Stimulated activated CD8-positive, alpha-beta memory T cell treated with anti-CD3 and anti-CD28 coated beads, Interleukin-4, amount 100 ng/mL, for 1 hour (primary cell): ENCODE measurements around the gene PLXNC1.
"Not testable (repeated sequence)": the region's sequence is repeated elsewhere in the genome, so short reads cannot be mapped to it uniquely, and the experiment has no call there.

ENCODE experiments used
- DNase-seq, 2 donors: peaks; one replicate each; pipeline ENCODE4 v3.0.0-alpha.2; 2020; ENCODE audit warnings: low read depth in 2 of 2, low spot score in 1 of 2

PLXNC1 gene

DNA sequence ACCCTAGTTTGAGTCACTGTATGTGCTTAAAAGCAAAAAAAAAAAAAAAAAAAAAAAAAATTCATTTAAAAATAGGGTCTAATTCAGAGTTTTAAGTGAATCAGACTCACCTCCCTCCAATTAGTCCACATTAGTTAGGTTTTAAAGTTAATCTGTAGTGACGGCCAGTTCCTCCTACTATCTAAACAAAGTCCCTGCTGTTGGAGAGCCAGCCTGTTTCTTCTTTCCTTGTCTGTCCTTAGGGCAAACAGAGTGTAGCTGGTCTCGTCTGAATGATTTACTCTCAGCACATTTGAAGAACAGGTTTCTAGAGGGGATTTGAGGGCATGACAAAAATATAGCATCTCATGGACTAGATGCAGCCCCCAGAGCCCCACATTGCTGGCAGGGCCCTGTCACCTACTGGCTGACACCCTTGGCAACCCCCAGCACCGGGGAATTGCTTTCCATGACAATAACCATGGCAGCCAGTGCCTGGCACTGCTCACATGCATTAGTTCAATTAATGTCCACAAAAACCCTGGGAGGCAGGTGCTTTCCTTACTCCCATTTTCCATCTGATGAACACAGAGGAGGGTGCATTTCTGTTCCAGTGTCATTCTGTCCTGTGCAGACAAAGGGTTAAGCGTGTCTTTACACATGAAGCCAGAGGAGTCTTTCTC is 138.3 kb downstream of the PLXNC1 start:
- no peak for DNase-seq

DNA sequence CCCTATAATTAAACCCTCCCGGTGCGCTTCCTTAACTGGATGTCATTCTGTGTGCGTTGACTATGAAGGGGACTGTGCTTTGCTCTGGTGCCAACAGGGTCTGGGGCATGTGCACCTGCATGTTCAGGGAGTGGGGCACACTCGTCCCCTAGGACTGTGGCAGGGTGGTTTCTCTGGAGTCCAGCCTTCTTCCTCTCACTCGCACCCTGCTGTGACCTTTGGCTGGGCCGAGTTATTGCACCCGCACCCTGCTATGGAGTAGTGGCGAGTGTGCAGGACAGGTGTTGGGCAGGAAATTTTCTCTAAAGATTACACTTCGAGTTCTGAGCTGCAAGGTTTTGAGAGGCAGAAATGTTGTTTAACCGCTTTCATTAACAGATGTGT is 138.9 kb downstream of the PLXNC1 start:
- DNase-seq = no peak

DNA sequence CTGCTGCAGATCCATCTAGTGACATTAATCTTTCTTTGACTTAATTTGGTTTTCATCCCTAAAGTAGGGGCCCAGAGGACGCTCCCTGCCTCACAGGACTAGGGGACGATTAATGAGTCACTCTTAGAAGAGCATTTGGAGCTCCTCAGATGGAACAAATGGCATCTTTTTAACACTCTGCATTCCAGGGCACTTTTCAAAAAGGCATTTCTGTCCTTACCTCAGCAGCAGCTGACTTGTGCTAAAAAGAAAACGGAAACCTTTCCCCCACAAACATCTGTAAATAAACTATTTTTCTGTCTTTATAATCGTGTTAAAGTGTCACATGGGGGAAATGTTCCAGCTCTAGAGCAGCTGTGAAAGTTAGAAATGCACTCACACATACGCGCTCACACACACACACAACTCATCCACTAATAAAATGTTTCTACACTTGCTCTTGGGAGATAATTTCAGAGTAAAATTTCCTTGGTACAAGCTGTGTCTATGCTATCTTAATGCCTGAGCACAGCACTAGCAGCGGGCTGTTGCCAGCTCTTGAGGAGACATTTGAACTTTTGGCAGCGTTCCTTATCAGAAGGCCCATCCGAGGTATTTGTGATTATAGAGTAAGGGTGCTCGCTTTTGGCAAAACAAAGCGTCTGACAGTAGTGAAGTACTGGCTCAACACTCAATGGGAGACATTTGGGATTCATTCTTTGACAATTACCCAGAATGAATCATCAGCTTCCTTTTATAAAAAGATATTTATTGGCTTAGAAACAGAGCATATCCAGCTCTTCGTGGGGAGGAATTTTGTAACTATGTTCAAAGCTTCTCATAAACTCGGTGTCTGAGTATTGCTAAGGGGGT is 141.3 kb downstream of the PLXNC1 start:
- DNase-seq = no peak

DNA sequence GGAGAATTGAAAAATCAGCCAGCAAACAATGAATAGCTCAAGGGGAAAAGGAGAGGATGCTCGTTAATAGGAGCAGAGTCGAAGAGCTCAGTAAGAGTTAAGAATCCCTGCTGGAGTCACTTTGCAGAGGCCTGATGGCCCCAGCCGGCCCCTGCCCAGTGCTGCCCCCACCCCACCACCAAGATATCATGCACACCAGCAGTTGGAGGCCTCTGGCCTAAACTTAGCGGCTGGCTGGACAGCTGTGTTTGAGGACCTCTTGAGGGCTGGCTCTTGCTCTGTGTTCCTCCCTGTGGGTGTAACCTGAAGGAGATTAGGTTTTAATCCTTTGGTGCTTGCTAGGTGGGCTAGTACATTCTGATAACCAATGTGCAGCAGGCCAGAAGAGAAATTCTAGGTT is 142.0 kb downstream of the PLXNC1 start:
- no peak for DNase-seq

DNA sequence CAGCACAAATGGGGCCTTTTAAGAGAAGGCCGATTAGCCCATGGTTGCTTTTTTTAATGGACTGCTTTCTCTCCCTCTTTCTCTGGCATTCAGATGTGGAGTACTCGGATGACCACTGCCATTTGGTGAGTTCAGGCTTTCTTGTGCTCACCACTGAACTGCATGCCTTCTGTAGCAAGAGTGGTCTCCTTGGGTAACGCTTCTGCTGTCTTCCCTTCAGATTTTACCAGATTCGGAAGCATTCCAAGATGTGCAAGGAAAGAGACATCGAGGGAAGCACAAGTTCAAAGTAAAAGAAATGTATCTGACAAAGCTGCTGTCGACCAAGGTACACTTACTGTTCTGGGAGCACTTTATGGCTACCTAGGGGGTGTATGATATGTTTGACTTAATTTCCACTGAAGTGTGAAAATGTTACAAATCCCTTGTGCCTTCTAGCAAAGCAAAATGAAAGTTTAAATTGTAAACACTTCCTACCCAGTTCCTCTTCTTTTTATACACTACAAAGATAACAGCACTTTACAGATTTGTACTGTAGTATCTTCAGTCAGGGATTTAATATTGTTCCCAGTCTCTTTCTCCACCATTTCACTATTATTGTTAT is 148.8 kb downstream of the PLXNC1 start:
- DNase-seq = no peak

DNA sequence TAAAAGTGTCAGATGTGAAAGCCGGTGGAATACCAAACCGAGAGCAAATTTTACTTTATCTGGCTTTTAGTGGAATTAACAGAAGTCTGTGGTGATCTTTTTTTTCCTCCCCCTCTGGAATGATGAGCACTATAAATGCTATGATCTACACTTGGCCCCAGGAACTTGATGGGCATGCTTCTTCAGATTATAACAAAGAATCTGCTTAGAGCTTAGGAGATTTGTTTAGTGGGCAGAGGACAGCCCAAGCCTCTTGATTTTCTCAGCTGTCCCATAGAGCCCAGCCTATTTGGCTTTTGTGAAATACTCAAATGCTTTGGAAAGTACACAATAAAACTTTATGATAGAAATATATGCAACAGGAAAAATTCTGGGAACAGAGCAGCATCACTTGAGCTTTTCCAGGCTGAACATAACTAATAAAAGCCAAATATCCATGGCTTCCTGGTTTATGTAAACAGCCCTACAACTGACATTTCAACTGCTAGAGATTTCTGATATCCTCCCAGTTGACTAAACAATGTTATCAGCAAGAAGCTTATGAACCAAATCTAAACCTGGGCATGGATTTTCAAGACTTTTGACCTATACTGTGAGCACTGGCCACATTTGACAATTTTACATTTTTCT is 149.6 kb downstream of the PLXNC1 start:
- DNase-seq = no peak

DNA sequence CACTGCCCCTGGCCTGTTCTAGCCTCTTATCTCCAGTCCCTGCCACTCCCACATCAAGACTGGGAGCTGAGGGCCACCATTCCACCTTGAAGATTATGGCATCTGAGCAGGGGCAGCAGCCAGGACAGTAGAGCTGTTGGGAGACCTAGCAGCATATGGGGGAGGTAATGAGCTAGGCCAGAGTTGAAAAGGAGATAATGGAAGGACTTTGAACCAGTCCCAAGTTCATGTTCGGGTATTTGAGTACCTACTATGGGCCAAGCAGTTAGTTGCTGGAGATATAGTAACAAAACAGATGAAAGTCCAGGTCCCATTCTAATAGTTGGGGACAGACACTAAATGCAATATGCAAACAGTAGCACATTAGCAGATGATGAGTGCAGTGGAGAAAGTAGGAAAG is 151.5 kb downstream of the PLXNC1 start:
- DNase-seq = no peak

DNA sequence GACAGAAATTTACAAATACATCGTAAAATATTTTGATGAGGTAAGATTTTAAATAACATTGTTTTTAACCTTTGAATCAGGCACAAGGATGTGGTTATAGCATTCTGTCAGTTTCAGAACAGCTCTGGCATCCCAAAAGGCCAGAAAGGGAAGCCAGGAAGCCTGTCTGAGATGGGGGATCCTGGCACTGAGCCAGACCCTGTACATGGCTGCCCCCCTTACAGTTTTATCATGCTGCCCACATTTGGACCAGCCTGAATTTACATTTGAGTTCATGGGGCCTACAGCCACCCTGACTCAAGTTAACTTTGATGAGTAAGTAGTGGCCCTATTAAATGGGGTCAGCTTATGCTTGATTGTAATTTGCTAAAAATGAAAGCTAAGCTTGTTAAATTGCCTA is 155.6 kb downstream of the PLXNC1 start:
- no peak for DNase-seq

DNA sequence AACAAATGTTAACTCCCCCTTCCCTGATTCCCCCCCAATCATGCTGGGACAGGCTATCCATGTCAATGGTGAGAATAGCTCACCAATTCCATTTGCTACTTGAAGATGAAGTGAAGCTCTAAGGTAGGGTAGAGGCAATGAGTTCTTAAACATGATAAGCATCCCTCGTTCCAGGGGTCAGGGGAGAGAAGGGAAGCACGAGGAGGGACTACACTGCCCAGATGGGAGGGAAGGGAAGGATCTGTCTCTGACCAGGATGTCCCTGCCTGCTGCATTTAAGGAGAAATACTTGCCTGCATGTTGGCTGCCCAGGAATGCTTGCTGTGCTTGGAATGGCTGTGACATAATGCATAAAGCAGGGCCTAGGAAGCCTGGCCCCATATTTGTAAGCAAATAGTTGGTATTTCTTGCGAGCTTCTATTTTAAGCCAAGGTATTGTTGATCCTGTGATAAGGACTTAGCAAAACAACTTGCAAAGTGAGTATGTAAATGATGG is 156.2 kb downstream of the PLXNC1 start:
- DNase-seq = no peak

DNA sequence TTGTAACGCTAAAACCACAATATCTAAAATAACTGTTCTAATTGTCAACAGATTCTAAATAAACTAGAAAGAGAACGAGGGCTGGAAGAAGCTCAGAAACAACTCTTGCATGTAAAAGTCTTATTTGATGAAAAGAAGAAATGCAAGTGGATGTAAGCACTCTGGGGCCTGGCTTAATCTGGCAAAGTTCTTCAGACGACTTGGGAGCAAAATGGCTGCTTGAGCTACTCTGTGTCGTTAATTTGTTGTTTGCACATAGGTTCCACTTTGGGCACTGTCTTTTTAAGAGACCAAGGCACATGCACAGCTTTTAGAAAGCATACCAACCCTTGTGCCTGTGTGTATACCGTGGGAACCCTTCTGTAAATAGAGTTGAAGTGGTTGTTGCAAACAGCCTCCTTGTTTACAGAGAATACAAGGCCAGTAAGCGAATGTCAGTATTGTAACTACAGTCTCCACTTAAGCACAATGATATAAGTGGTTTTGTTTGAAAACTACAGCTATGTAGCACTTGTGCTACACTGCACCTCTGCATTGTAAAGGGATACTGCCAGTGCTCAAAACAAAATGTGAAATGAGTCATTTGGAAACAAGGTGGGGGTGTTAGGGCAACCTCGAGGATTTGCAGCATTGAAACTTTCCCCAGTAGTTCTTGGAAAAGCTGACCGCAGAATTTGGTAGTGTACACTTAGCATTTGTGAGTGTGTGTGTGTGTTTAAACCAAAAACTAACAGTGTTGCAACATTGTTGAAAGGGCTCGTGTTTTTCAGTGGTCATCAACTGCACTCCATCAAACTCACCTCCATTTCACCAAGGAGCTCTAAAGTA is 157.0 kb downstream of the PLXNC1 start:
- DNase-seq = no peak

DNA sequence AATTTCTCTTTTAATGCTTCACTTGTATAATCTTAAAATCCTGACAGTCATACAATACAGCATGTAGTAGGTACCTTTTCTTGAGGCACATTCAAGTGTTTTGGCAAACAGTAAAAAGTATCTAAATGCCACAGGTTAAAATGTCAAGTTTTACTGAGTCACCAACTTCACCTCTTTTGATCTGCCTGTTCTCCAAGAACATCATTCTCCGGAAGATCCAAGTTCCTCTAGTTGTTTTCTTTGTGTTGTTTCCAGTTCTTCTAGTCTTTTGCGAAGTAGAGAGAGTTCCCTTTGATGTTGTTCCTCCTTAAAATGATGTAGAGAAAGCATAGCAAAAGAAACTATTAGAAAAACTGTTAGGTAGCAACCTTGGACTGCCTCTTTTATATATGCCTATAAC is 160.2 kb downstream of the PLXNC1 start:
- no peak for DNase-seq

DNA sequence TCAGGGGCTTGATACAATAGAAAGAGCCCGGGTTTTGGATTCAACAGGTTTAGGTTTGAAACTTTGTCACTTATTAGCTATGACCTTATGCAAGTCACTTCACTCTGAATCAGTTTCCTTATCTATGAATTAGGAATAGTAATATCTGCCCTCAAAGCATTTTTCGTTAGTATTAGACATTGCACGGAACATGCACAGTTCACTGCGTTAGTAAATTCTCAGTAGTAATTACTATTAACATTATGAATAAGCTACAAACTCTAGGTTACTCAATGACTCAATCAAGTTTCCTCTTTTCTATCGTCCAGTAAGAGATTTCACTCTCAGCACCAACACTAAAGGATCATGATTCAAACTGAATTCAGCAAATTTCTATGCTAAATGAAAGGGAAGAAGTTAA is 161.0 kb downstream of the PLXNC1 start:
- DNase-seq = no peak

DNA sequence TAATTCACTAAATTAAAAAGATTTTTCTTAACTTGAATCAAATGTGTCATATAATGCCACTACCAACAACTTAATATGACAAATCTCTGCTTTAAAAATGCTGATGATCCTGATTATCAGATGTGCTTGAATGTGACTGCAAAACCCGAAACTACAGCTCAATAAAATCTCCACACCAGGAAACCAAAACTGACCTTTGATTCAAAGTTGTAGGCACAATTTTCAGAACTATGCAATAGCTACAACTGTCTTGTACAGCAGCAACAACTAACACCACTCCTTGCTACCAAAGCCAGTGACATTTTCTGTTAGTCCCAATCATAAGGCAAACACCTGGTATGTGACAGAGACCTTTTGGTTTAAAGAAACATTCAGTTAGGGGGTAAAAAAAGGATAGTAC is 164.0 kb downstream of the PLXNC1 start:
- DNase-seq = no peak

DNA sequence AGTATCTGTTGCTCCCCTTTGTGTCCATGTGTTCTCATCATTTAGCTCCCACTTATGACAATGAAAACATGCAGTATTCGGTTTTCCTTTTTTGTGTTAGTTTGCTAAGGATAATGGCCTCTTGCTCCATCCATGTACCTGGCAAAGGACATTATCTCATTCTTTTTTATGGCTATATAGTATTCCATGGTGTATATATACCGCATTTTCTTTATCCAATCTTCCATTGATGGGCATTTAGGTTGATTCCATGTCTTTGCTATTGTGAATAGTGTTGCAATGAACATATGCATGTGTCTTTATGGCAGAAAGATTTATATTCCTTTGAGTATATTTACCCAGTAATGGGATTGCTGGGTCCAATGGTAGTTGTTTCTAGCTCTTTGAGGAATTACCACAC is 168.2 kb downstream of the PLXNC1 start:
- DNase-seq = not testable (repeated sequence)

DNA sequence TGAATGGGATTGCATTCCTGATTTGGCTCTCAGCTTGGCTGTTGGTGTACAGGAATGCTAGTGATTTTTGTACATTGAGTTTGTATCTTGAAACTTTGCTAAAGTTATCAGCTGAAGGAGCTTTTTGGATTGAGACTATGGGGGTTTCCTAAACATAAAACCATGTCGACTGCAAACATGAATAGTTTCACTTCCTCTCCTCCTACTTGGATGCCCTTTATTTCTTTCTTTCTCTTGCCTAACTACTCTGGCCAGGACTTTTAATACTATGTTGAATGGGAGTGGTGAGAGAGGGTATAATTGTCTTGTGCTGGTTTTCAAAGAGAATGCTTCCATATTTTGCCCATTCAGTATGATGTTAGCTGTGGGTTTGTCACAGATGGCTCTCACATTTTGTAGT is 169.8 kb downstream of the PLXNC1 start:
- no peak for DNase-seq

DNA sequence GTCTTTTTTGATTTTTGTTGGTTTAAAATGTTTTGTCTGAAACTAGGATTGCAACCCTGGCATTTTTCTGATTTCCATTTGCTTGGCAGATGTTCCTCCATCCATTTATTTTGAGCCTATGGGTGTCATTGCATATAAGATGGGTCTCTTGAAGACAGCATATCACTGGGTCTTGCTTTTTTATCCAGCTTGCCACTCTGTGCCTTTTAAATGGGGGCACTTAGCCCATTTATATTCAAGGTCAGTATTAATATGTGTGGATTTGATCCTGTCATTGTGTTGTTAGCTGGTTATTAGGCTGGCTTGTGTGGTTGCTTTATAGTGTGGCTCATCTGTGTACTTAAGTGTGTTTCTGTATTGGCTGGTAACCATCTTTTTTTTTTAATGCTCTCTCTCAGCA is 171.7 kb downstream of the PLXNC1 start:
- DNase-seq = no peak

DNA sequence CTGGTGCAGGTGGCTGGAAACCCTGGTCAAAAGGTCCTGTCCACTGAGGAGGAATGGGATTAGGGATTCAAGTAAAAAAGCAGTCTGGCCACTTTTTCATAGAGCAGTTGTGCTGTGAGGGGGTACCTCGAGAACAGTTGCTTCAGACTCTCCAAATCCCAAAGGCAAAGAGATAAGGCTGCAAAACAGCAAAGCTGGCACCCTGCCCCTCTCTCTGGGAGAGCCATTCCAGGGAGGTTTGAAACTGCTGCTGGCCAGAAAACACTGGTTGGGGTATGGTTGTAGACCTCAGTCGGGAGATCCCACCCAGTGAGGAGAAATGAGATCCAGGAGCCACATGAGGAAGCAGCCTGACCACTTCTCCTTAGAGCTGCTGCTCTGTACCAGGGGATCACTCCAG is 174.0 kb downstream of the PLXNC1 start:
- no peak for DNase-seq

DNA sequence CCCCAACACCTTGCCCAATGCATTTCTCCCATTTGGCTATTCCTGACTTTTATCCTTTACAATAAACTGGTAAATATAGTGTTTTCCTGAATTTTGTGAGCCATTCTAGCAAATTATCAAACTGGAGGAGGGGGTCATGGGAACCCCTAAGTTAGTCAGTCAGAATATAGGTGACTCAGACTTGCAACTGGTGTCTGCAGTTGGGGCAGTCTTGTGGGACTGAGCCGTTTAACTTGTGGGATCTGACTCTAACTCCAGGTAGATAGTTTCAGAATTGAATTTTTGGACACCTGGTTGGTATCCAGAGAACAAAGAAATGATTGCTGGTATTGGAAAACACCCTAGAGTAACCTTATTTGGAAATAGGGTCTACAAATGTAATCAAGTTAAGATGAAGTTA is 177.9 kb downstream of the PLXNC1 start:
- DNase-seq = no peak

DNA sequence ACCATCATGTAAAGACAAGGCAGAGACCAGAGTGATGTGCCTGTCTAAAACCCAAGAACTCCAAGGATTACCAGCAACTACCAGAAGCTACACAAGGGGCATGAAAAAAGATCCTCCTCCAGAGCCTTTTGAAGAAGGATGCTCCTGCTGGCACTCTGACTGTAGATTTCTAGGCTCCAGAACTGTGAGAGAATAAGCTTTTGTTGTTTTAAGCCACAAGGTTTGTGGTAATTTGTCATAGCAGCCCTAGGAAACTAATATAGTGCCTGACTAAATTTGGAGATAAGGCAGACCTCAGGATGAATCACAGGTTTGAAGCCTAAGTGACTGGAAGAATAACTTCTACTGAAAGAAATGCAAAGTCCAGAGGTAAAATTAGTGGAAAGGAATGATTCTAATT is 178.3 kb downstream of the PLXNC1 start:
- DNase-seq = no peak

DNA sequence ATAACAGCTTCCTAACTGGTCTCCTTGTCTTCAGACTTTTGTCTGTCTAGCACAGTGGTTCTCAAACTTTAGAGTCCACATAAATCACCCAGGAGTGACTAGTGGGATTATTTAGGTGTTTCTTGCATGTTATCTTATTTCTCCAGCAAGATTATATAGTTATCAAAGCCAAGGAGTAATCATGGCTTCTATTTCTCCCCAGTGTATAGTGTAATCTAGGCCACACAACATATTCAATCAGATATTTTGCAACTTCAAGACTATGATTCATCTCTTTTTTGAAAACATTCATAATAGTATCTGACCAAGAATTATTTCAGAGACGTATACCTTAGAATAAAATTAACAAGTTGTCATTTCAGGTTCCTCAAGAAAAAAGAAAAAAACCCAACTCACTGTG is 179.4 kb downstream of the PLXNC1 start:
- DNase-seq = no peak

DNA sequence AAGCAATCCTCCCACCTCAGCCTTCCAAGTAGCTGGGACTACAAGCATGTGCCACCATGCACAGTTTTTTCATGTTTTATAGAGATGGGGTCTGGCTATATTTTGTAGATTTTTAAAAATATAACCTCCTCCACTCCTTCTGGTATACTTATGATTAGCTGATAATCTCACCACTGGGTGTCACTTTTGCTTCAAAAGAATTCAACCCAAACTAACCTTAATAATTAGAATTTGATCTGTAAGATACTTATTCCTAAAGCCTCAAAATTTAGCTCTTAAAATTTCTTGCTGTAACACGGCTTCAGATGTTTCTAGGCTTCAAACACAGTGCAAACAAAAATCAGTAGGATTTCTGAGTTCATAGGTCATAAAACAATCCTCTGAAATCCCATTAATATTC is 181.0 kb downstream of the PLXNC1 start:
- no peak for DNase-seq
